Midbrain (tissue), 1 donor: ENCODE data around the gene UBR1.
"Not testable (repeated sequence)": the region's sequence is repeated elsewhere in the genome, so short reads cannot be mapped to it uniquely, and the experiment has no call there.

ENCODE experiments used
- DNase-seq: peaks from one replicate; lab custom pipeline; 2025; lab: John Stamatoyannopoulos, UW

The UBR1 gene

GRCh38 chr15:42911058-42911592, 194.7 kb downstream of the UBR1 start:
- no peak for DNase-seq

GRCh38 chr15:42908538-42908937, 197.3 kb downstream of the UBR1 start:
- no peak for DNase-seq

GRCh38 chr15:42903388-42904324, 202.2 kb downstream of the UBR1 start:
- no peak for DNase-seq

- not testable (repeated sequence) for DNase-seq
Measured at GRCh38 chr15:42893911-42894310, 211.9 kb downstream of the UBR1 start.
